COLO829 (cell line): Measurements from ENCODE around the gene HOXC5.

Experiments
- DNase-seq: peaks from one replicate; pipeline ENCODE4 v3.0.0; 2012; ENCODE audit warnings: low spot score

Gene HOXC5

GRCh38 chr12:54019924-54020590 is 12.8 kb upstream of the HOXC5 start:
- DNase-seq, result no peak

- DNase-seq, result no peak
Measured at GRCh38 chr12:54020591-54021405, 12.1 kb upstream of the HOXC5 start.

- no peak for DNase-seq
Measured at GRCh38 chr12:54021432-54022013, 11.3 kb upstream of the HOXC5 start.

- no peak for DNase-seq
Measured at GRCh38 chr12:54022960-54023884, 9.6 kb upstream of the HOXC5 start.

- no peak for DNase-seq
Measured at GRCh38 chr12:54024127-54024526, 8.7 kb upstream of the HOXC5 start.

GRCh38 chr12:54024581-54025305 is 8.1 kb upstream of the HOXC5 start:
- no peak for DNase-seq

- no peak for DNase-seq
Measured at GRCh38 chr12:54025499-54026405, 7.1 kb upstream of the HOXC5 start.

GRCh38 chr12:54026640-54027441 is 6.0 kb upstream of the HOXC5 start:
- DNase-seq, result no peak

- no peak for DNase-seq
Measured at GRCh38 chr12:54027442-54027786, 5.4 kb upstream of the HOXC5 start.

- DNase-seq, result no peak
Measured at GRCh38 chr12:54028314-54029201, 4.3 kb upstream of the HOXC5 start, which contains the start of gene HOXC6. HOXC6 (plus strand) TSS chr12:54028440; CDS start chr12:54028522, 82 bp downstream.

GRCh38 chr12:54029529-54030441 is 3.1 kb upstream of the HOXC5 start:
- DNase-seq, result no peak

GRCh38 chr12:54030442-54030801 is 2.4 kb upstream of the HOXC5 start:
- no peak for DNase-seq

GRCh38 chr12:54030889-54031471 is 1.9 kb upstream of the HOXC5 start:
- no peak for DNase-seq

- DNase-seq, result no peak
Measured at GRCh38 chr12:54031480-54031879, 1.4 kb upstream of the HOXC5 start.

GRCh38 chr12:54032086-54032619 is 697 bp upstream of the HOXC5 start:
- no peak for DNase-seq

- no peak for DNase-seq
Measured at GRCh38 chr12:54033106-54033979, 493 bp downstream of the HOXC5 start.
